GM20000 (cell line): Measurements from ENCODE around the gene SERPINB1.

Source experiments
- DNase-seq: peaks from one replicate; pipeline ENCODE4 v3.0.0; 2012; ENCODE audit warnings: low spot score
- CTCF ChIP-seq: IDR thresholded peaks from 2 replicates; pipeline ENCODE4 v1.5.1; 2012; ENCODE audit warnings: mild to moderate bottlenecking, control low read depth; ENCODE audit errors: extremely low read depth, missing control alignments

SERPINB1 gene

DNA sequence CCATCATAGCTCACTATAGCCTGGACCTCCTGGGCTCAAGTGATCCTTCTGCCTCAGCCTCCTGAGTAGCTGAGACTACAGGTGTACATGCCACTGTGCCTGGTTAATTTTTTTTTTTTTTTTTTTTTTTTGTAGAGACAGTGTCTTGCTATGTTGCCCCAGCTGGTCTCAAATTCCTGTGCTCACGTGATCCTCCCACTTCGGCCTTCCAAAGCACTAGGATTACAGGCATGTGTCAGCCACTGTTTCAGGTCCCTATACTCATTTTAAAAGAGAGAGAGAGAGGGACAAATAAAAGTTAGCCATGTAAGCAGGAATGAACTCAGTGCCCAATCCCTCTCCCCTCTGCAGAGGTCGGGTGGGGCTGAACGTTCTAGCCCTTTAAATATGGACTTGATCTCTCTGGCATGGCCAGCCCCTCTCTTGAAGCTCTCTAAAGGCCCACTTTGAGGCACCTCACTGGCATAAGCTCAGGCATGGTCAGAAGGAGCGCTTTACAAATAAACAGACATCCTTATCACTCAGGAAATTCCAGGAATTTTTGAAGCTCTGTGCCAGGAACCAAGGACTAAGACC is 9.0 kb upstream of the SERPINB1 start:
- no peak for DNase-seq
- no peak for TF ChIP-seq CTCF

- TF ChIP-seq CTCF: no peak
- DNase-seq: no peak
Observed at GRCh38 chr6:2848851-2849250, 7.2 kb upstream of the SERPINB1 start.

DNA sequence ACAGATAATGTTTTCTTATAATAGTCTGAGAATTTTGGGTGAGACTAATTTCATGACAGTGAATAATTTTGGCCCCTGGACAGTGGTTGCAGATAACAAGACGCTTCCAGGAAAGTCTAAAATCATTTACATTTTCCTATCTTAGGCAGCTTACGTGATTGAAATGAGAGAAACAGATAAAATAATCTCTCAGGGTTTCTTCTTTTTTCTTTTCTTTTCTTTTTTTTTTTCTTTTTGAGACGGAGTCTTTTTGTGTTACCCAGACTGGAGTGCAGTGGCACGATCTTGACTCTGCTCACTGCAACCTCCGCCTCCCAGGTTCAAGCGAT is 4.2 kb upstream of the SERPINB1 start:
- TF ChIP-seq CTCF: no peak
- no peak for DNase-seq

DNA sequence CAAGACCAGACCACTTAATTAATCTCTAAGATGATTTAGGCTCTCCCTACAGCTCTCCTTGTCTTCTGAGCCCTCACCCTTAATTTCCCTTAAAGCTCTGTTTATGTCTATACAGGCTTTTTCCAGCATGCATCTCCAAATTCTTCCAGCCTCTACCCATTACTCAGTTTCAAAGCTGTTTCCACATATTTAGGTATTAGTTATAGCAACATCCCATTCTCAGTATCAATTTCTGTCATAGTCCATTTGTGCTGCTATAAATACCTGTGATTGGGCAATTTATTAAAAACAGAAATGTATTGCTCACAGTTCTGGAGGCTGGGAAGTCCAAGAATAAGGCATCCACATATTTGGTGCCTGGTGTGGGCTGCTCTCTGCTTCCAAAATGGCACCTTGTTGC is 2.3 kb upstream of the SERPINB1 start:
- DNase-seq: no peak
- TF ChIP-seq CTCF: no peak

GRCh38 chr6:2843138-2843740 is 1.6 kb upstream of the SERPINB1 start:
- DNase-seq: no peak
- TF ChIP-seq CTCF: no peak

DNA sequence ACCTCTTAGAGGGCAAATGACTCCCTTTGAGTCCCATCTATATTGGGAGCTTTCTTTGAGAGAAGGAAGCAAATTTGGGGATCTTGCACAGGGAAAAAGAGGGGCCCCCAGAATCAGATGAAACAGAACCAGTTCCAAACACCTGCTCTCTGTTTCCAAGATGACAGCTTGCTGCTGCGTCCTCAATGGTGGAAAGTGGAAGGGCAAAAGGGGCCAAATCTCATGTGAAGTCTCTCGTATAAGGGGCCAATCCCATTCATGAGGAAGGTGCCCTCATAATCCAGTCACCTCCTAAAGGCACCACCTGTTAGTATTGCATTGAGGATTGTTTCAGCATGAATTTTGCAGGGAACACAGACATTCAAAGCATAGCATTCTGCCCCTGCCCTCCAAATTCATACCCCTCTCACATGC is 483 bp upstream of the SERPINB1 start:
- TF ChIP-seq CTCF: no peak
- DNase-seq: no peak

DNA sequence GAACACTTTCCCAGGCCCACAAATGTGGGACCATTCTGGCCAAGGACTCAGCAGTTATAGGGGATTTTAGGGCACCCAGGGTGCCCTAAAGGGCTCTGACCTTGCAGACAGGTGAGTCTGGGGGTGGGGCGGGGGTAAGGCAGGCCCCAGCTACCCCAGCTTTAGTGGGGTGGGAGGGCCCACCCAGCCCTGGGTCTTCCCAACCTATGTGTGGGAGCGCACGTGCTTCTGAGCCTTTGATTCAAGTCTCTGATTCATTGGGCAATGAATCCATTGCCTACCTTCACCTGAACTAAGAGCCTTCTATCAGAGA is 958 bp downstream of the SERPINB1 start:
- no peak for TF ChIP-seq CTCF
- no peak for DNase-seq
